K562 (cell line): ENCODE data around the gene MOGAT2. TPM values are rescaled to one million over a fixed set of nuclear protein-coding genes. Genes with fewer than 3 reads are reported as not detected.
A peak's percentile ranks its signal among the peaks of the same experiment; 100 is the strongest.

Experiments
- ATAC-seq: fragments of 200-7000 bp; cut with Tn5 transposase; 3 replicates; pipeline ENCODE4 v1.9.1; 2020; ENCODE audit warnings: moderate library complexity
- BruUV-seq: library from RNA; stranded (reverse); fragments of 400-500 nt; replicated peaks from 2 replicates; lab custom pipeline; 2021; lab: Mats Ljungman, UMichigan
- CTCF ChIA-PET: fragments of 300-600 bp; formaldehyde crosslinking; extraction: SDS; loops from one replicate; lab custom pipeline; 2021; ENCODE audit warnings: low intra/inter-chr PET ratio; lab: Yijun Ruan, JAX
- POLR2A ChIA-PET: fragments of 300-600, 350-650 bp; sonication (Branson Sonifier 250); formaldehyde crosslinking; extraction: SDS; loops from one replicate; lab custom pipeline; 2021; ENCODE audit warnings: antibody characterized with exemption, inconsistent platforms; lab: Yijun Ruan, JAX
- DNase-seq, 4 experiments: peaks; one replicate each; pipeline versions ENCODE4 v3.0.0 to v3.0.0-alpha.2; 2011 to 2018; ENCODE audit warnings: low spot score in 3 of 4, mixed read lengths in 3 of 4; ENCODE audit errors: extremely low read depth in 1 of 4
- FAIRE-seq: peaks from 2 replicates; lab custom pipeline; 2011; peaks lifted over from hg19 to GRCh38; lab: Jason Lieb, UNC
- H2AFZ ChIP-seq: 2 replicates; pipeline ENCODE4 v1.6.0; 2011; ENCODE audit warnings: low read depth, low read length, control low read depth, inconsistent platforms
- H3K27ac ChIP-seq: fragments of 200-600 bp; 3 replicates; pipeline ENCODE4 v1.8.0; 2011; ENCODE audit warnings: low read depth, mild to moderate bottlenecking, control low read depth, inconsistent platforms, low read length, moderate library complexity, mixed read lengths; ENCODE audit errors: extremely low read depth
- H3K27me3 ChIP-seq, 2 experiments: fragments of 300-600 bp in 1 of 2; 2 replicates in 1 of 2; 3 replicates in 1 of 2; pipeline versions ENCODE4 v1.6.0 to v1.8.0; 2011; ENCODE audit warnings: inconsistent platforms in 2 of 2, low read length in 2 of 2, mild to moderate bottlenecking in 1 of 2, mixed read lengths in 1 of 2, moderate library complexity in 1 of 2; ENCODE audit not compliant: control insufficient read depth in 2 of 2, insufficient read depth in 2 of 2
- H3K36me3 ChIP-seq: fragments of 300-600 bp; 3 replicates; pipeline ENCODE4 v1.8.0; 2011; ENCODE audit warnings: mild to moderate bottlenecking, low read length, inconsistent platforms; ENCODE audit not compliant: control insufficient read depth, insufficient read depth
- H3K4me1 ChIP-seq, 2 experiments: fragments of 200-600 bp in 1 of 2; replicated peaks in 1 of 2; 2 replicates in 1 of 2; 3 replicates in 1 of 2; pipeline versions ENCODE4 v1.5.1 to v1.8.0; 2011; ENCODE audit warnings: inconsistent platforms in 2 of 2, low read length in 2 of 2, mild to moderate bottlenecking in 1 of 2, mixed read lengths in 1 of 2, moderate library complexity in 1 of 2; ENCODE audit not compliant: control insufficient read depth in 2 of 2, insufficient read depth in 2 of 2
- H3K4me2 ChIP-seq: 2 replicates; pipeline ENCODE4 v1.6.1; 2011; ENCODE audit warnings: low read length, control low read depth, inconsistent platforms, mixed read lengths; ENCODE audit not compliant: insufficient read depth
- H3K4me3 ChIP-seq: fragments of 200-600 bp; sonication (generic), shearing (Covaris generic); 2 replicates; pipeline ENCODE4 v1.5.1; 2016; ENCODE audit warnings: control low read depth, inconsistent platforms
- H3K79me2 ChIP-seq: fragments of 200-600 bp; 3 replicates; pipeline ENCODE4 v1.8.0; 2011; ENCODE audit warnings: low read length, inconsistent platforms; ENCODE audit not compliant: control insufficient read depth, insufficient read depth
- H3K9ac ChIP-seq, 2 experiments: 2 replicates each; pipeline versions ENCODE4 v1.6.0 to v1.6.1; 2011; ENCODE audit warnings: low read depth in 2 of 2, low read length in 2 of 2, control low read depth in 1 of 2, inconsistent platforms in 1 of 2, mild to moderate bottlenecking in 1 of 2, mixed read lengths in 1 of 2; ENCODE audit not compliant: insufficient read depth in 1 of 2
- H3K9me1 ChIP-seq: one replicate; pipeline ENCODE4 v1.6.0; 2011; ENCODE audit warnings: inconsistent platforms, mild to moderate bottlenecking, low read length, moderate library complexity; ENCODE audit not compliant: control insufficient read depth, insufficient read depth
- H3K9me3 ChIP-seq: replicated peaks from 2 replicates; pipeline ENCODE4 v1.5.1; 2011; ENCODE audit warnings: low read depth, low read length, inconsistent platforms; ENCODE audit not compliant: control insufficient read depth, insufficient read depth
- H4K20me1 ChIP-seq: replicated peaks from 2 replicates; pipeline ENCODE4 v1.6.1; 2011; ENCODE audit warnings: low read length, inconsistent platforms, mixed read lengths; ENCODE audit not compliant: control insufficient read depth, insufficient read depth
- ATF1 ChIP-seq, 2 experiments: fragments of 450-650 bp in 1 of 2; IDR thresholded peaks; 2 replicates each; pipeline ENCODE4 v1.6.1; 2016; ENCODE audit warnings: missing compliant biosample characterization in 1 of 2, missing genetic modification characterization in 1 of 2
- BCL6 ChIP-seq: fragments of 250-450 bp; sonication (Bioruptor Pico); IDR thresholded peaks from 2 replicates; pipeline ENCODE4 v1.4.0; 2020
- CBFA2T2 ChIP-seq: fragments of 450-650 bp; conservative IDR thresholded peaks from 2 replicates; pipeline ENCODE4 v1.6.1; 2017; ENCODE audit warnings: mild to moderate bottlenecking
- CEBPB ChIP-seq: fragments of 450-650 bp; IDR thresholded peaks from 2 replicates; pipeline ENCODE4 v1.6.1; 2016; ENCODE audit warnings: missing genetic modification characterization, missing compliant biosample characterization
- CEBPG ChIP-seq, 3 experiments: fragments of 200-800 bp in 1 of 3; sonication (Bioruptor generic) in 1 of 3; sonication (generic) in 1 of 3; formaldehyde crosslinking in 1 of 3; IDR thresholded peaks in 2 of 3; conservative IDR thresholded peaks in 1 of 3; 2 replicates each; pipeline versions ENCODE4 v1.6.1 to v1.8.0; 2016 to 2022; ENCODE audit warnings: missing compliant biosample characterization in 2 of 3, missing genetic modification characterization in 2 of 3, mild to moderate bottlenecking in 1 of 3, missing genetic modification reagents in 1 of 3
- KDM5B ChIP-seq: fragments of 200-600 bp; sonication (generic); IDR thresholded peaks from 2 replicates; pipeline ENCODE4 v1.6.1; 2012; ENCODE audit warnings: low read depth, mild to moderate bottlenecking, moderate library complexity, low read length, control low read depth, inconsistent platforms; ENCODE audit not compliant: insufficient replicate concordance
- KLF16 ChIP-seq: IDR thresholded peaks from 2 replicates; pipeline ENCODE4 v1.6.1; 2016; ENCODE audit warnings: antibody characterized with exemption
- RB1 ChIP-seq: fragments of 450-650 bp; IDR thresholded peaks from 2 replicates; pipeline ENCODE4 v1.6.1; 2017; ENCODE audit warnings: low read depth, mild to moderate bottlenecking
- ZNF143 ChIP-seq: sonication (generic); formaldehyde crosslinking; IDR thresholded peaks from 2 replicates; pipeline ENCODE4 v1.9.0; 2022; ENCODE audit warnings: mild to moderate bottlenecking, missing genetic modification reagents
- ZNF583 ChIP-seq: fragments of 250-450 bp; sonication (Bioruptor Pico); IDR thresholded peaks from 2 replicates; pipeline ENCODE4 v1.4.0; 2020
- WGBS: fragments of 100-300 bp; shearing (Covaris generic); methylation state at CpG from one replicate; pipeline ENCODE4 v1.1.6; 2016; ENCODE audit warnings: low coverage, mixed read lengths; ENCODE audit not compliant: insufficient coverage; ENCODE audit errors: missing lambda C conversion rate; 5-methylcytosine and 5-hydroxymethylcytosine counted together
- in situ Hi-C: fragments of 300-500 bp; cut with MboI; formaldehyde crosslinking; loops from 4 replicates; pipeline ENCODE4 v1.15.0; 2018; ENCODE audit warnings: inconsistent platforms, mixed read lengths
- intact Hi-C: fragments of 100-400 bp; cut with micrococcal nuclease; formaldehyde crosslinking; loops from 2 replicates; pipeline ENCODE4 v1.14.2; 2022
- polyA plus RNA-seq, 8 experiments: library from polyadenylated mRNA; depleted of rRNA in 4 of 8; stranded (reverse) in 5 of 8; unstranded in 3 of 8; fragments of >200 nt; fragmentation: Nextera tagmentation in 2 of 8; fragmentation: Illumina TruSeq in 1 of 8; extraction: Ambion mirVana in 2 of 8; extraction: Trizol in 1 of 8; gene quantifications; 2 replicates each; pipeline versions ENCODE4 v1.2.1 to v1.2.3, GENCODE V29; 2011 to 2014; ENCODE audit warnings: inconsistent platforms in 1 of 8, missing spikeins in 1 of 8
- total RNA-seq, 7 experiments: library from RNA; depleted of rRNA in 6 of 7; stranded (reverse); fragments of >200 nt in 6 of 7; fragmentation: Illumina TruSeq in 2 of 7; extraction: Trizol in 2 of 7; gene quantifications; 2 replicates each; pipeline versions ENCODE4 v1.2.1 to v1.2.3, GENCODE V29; 2011 to 2021; ENCODE audit warnings: low replicate concordance in 1 of 7
- TF ChIP-seq, protein P1 (sequence below): IDR thresholded peaks from 2 replicates; pipeline ENCODE4 v1.6.1; 2016; ENCODE audit warnings: missing genetic modification characterization, missing compliant biosample characterization
- TF ChIP-seq, protein P2 (sequence below): IDR thresholded peaks from 3 replicates; pipeline ENCODE4 v1.6.1; 2011; ENCODE audit warnings: borderline replicate concordance, mild to moderate bottlenecking, moderate library complexity; ENCODE audit not compliant: insufficient read length; ENCODE audit errors: extremely low read depth

The MOGAT2 gene
- total and polyA plus RNA-seq, 9 of the 15 experiments (the other 6 are each of a cell fraction or from before 2014, with no cell fraction given) = 0.09 TPM; not detected in 7

GRCh38 chr11:75762885-75763284, 45.2 kb downstream of the MOGAT2 start:
- Histone ChIP-seq H3K79me2 (no peaks in the 10 kb centered on the region), H3K9me1 (no peaks in the 10 kb centered on the region), H3K4me1 (peaks cover 9 to 11% of the 10 kb centered on the region in 2 experiments; a peak in 4 of 5 replicates), H3K9me3 (no peaks in the 10 kb centered on the region), H3K4me3 (no peak overlapping the region), H3K27me3 (no peaks in the 10 kb centered on the region), H3K4me2 (no peak overlapping the region), H3K36me3 (no peaks in the 10 kb centered on the region), H2AFZ (no peak overlapping the region), H3K9ac (no peak overlapping the region)
- FAIRE-seq (no peak), ATAC-seq (no peak; the same call in 2 of the 3 replicates)
- ChIA-PET CTCF (no interaction called here), POLR2A (no interaction called here)
- in situ Hi-C loops = no loop called here
- no TSS peak for BruUV-seq
- 17% methylated on average over 2 of the region's 2 CpGs for WGBS
- TF ChIP-seq BCL6 (CRISPR knock-in tag) (no peak), CEBPG (CRISPR knock-in tag; IDR thresholded peaks at IDR 0.05) (0 out of 2 replicates have a peak, but pooled peaks have one; percentile 21), CEBPG (tag; conservative IDR thresholded peaks at IDR 0.05 in 1 of 2, IDR thresholded peaks at IDR 0.05 in 1 of 2) (peak; percentile 73), CEBPB (tag) (peak; percentile 41; the same call in 1 of the 2 replicates), KLF16 (no peak)
- TF ChIP-seq, all 486 proteins: peak for 2
- Histone ChIP-seq H3K27ac (no peak overlapping the region), H4K20me1 (no peaks in the 10 kb centered on the region)
- no peak for DNase-seq
- intact Hi-C loops = no loop called here

GRCh38 chr11:75763846-75764245, 46.2 kb downstream of the MOGAT2 start:
- in situ Hi-C loops (no loop called here), intact Hi-C loops (no loop called here)
- H3K36me3 ChIP-seq = no peaks in the 10 kb centered on the region
- H3K9me3 ChIP-seq = no peaks in the 10 kb centered on the region
- no peak overlapping the region for H3K9ac ChIP-seq
- H4K20me1 ChIP-seq = no peaks in the 10 kb centered on the region
- H3K9me1 ChIP-seq = no peaks in the 10 kb centered on the region
- H3K4me1 ChIP-seq = peaks cover 15 to 18% of the 10 kb centered on the region in 2 experiments
- H2AFZ ChIP-seq = no peak overlapping the region
- no peaks in the 10 kb centered on the region for H3K79me2 ChIP-seq
- H3K4me3 ChIP-seq = no peak overlapping the region
- CTCF ChIA-PET = no interaction called here
- DNase-seq (no peak), FAIRE-seq (no peak), ATAC-seq (no peak)
- no peak overlapping the region for H3K4me2 ChIP-seq
- WGBS = 59% methylated on average over 3 of the region's 3 CpGs
- BruUV-seq = no TSS peak
- POLR2A ChIA-PET = interaction anchor here (2.2 kb wide), 1 partner anchor 13 kb away, joined by 6 read pairs; no protein-coding TSS in a partner anchor
- H3K27me3 ChIP-seq = no peaks in the 10 kb centered on the region
- H3K27ac ChIP-seq = no peak overlapping the region
- TF ChIP-seq, protein P1, sequence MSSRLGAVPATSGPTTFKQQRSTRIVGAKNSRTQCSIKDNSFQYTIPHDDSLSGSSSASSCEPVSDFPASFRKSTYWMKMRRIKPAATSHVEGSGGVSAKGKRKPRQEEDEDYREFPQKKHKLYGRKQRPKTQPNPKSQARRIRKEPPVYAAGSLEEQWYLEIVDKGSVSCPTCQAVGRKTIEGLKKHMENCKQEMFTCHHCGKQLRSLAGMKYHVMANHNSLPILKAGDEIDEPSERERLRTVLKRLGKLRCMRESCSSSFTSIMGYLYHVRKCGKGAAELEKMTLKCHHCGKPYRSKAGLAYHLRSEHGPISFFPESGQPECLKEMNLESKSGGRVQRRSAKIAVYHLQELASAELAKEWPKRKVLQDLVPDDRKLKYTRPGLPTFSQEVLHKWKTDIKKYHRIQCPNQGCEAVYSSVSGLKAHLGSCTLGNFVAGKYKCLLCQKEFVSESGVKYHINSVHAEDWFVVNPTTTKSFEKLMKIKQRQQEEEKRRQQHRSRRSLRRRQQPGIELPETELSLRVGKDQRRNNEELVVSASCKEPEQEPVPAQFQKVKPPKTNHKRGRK (tag) = no peak
- TF ChIP-seq ATF1 (CRISPR knock-in tag; IDR thresholded peaks at IDR 0.05) = no peak
- TF ChIP-seq ATF1 (tag; IDR thresholded peaks at IDR 0.05) = no peak
- no peak for TF ChIP-seq RB1
- TF ChIP-seq KDM5B = no peak
- TF ChIP-seq CBFA2T2 = no peak
- TF ChIP-seq, protein P2, sequence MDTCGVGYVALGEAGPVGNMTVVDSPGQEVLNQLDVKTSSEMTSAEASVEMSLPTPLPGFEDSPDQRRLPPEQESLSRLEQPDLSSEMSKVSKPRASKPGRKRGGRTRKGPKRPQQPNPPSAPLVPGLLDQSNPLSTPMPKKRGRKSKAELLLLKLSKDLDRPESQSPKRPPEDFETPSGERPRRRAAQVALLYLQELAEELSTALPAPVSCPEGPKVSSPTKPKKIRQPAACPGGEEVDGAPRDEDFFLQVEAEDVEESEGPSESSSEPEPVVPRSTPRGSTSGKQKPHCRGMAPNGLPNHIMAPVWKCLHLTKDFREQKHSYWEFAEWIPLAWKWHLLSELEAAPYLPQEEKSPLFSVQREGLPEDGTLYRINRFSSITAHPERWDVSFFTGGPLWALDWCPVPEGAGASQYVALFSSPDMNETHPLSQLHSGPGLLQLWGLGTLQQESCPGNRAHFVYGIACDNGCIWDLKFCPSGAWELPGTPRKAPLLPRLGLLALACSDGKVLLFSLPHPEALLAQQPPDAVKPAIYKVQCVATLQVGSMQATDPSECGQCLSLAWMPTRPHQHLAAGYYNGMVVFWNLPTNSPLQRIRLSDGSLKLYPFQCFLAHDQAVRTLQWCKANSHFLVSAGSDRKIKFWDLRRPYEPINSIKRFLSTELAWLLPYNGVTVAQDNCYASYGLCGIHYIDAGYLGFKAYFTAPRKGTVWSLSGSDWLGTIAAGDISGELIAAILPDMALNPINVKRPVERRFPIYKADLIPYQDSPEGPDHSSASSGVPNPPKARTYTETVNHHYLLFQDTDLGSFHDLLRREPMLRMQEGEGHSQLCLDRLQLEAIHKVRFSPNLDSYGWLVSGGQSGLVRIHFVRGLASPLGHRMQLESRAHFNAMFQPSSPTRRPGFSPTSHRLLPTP = no peak
- no peak for TF ChIP-seq ZNF583 (CRISPR knock-in tag)
- no peak for TF ChIP-seq ZNF143 (CRISPR knock-in tag)
